OCI-LY7 (cell line): ENCODE measurements around the gene TEX14.

ENCODE experiments used
- CTCF ChIP-seq: fragments of 200-600 bp; sonication (generic); conservative IDR thresholded peaks from 2 replicates; pipeline ENCODE4 v1.5.1; 2014; ENCODE audit warnings: mild to moderate bottlenecking, antibody characterized with exemption, low read length, moderate library complexity, mixed read lengths
- EZH2phosphoT487 ChIP-seq: fragments of 200-600 bp; sonication (generic); IDR thresholded peaks from 2 replicates; pipeline ENCODE4 v1.6.1; 2018; ENCODE audit warnings: low read depth, borderline replicate concordance, mild to moderate bottlenecking, mixed run types, antibody characterized with exemption, low read length, moderate library complexity, mixed read lengths

GRCh38 chr17:58536542-58536941 lies 155.3 kb downstream of the TEX14 start:
- TF ChIP-seq CTCF = no peak
- TF ChIP-seq EZH2phosphoT487 = no peak
